SK-N-MC (cell line): Measurements from ENCODE around the gene MDN1.

ENCODE experiments used
- EZH2 ChIP-seq: fragments of 200-600 bp; sonication (generic); IDR thresholded peaks from one replicate; pipeline ENCODE4 v1.6.1; 2017; ENCODE audit warnings: antibody characterized with exemption
- FOXP2 ChIP-seq: optimal IDR thresholded peaks from 2 replicates; pipeline ENCODE3; 2011; ENCODE audit warnings: mild to moderate bottlenecking, moderate library complexity; ENCODE audit not compliant: insufficient read depth; ENCODE audit errors: extremely low read length, control extremely low read depth
- POLR2AphosphoS5 ChIP-seq: IDR thresholded peaks from 2 replicates; pipeline ENCODE4 v1.6.1; 2012; ENCODE audit warnings: mild to moderate bottlenecking, low read depth, low read length, borderline replicate concordance

DNA sequence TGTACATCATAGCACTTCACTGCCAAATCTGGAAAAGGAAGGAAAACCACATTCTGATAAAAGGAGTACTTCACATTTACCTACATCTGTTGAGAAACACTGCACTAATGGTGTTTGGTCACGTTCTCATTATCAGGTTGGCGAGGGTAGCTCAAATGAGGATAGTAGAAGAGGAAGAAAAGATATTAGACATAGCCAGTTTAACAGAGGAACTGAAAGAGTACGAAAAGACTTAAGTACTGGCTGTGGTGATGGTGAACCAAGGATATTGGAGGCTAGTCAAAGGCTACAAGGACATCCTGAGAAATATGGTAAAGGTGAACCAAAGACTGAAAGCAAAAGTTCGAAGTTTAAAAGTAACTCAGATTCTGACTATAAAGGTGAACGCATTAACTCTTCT is 42.7 kb upstream of the MDN1 start:
- TF ChIP-seq POLR2AphosphoS5 (no peak), EZH2 (no peak), FOXP2 (no peak)
